ENCODE measurements around the gene PRSS21.

DNA sequence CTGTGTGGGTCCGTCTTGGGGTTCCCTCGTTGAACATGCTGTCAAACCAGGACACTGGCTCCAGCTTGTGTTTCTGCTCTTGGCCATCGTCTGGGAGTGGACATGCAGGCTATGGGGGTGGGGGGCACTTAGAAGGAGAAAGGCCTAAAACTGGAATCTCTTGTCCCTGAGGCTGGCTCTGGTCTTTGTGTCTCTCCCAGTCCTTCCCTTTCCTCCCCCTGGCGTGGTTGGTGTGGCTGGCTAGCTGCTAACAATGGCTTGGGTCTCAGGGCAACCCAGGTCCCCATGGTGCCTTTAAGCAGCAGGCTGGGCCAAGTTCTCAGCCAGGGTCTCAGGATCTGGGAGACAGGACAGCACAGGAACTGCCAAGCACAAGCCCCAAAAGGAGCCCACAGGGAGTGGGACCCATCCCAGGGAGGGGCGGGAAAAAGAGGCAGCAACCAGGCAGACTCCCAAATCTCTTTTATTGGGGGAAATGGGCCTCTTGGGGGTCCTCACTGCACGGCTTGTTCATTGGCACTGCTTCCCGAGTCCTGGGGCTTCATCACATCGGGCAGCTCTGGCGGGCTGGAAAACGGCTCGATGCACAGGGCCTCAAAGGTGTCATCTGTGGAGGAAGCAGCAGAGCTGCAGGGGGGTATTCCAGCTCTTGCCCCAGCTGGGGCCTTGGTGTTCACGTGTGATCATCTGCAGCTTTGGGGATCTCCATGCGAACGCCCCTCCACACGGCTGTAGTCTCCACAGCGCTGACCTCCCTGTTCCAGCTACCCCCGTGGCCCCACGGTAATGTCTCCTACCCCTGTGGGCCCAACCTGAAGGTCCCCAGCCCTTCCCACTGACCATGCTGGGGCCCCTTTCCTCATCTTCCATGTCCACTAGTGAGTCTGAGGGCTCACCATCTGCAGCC, 45.3 kb upstream of the PRSS21 start:
- TF ChIP-seq BHLHE40 (IDR thresholded peaks at IDR 0.05; ENCODE audit: borderline replicate concordance) (no peak), ARNT (IDR thresholded peaks at IDR 0.05) (no peak), FOXA1 (IDR thresholded peaks at IDR 0.05) (no peak), SP1 (IDR thresholded peaks at IDR 0.05) (no peak), ELF4 (IDR thresholded peaks at IDR 0.05) (no peak), FOXM1 (IDR thresholded peaks at IDR 0.05; ENCODE audit: borderline replicate concordance) (no peak), L3MBTL2 (conservative IDR thresholded peaks at IDR 0.05) (no peak), NFRKB (IDR thresholded peaks at IDR 0.05) (no peak), CTBP1 (IDR thresholded peaks at IDR 0.05; ENCODE audit: borderline replicate concordance) (no peak), LEF1 (IDR thresholded peaks at IDR 0.05; ENCODE audit: borderline replicate concordance) (no peak)
- TF ChIP-seq, protein P1, sequence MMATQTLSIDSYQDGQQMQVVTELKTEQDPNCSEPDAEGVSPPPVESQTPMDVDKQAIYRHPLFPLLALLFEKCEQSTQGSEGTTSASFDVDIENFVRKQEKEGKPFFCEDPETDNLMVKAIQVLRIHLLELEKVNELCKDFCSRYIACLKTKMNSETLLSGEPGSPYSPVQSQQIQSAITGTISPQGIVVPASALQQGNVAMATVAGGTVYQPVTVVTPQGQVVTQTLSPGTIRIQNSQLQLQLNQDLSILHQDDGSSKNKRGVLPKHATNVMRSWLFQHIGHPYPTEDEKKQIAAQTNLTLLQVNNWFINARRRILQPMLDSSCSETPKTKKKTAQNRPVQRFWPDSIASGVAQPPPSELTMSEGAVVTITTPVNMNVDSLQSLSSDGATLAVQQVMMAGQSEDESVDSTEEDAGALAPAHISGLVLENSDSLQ (IDR thresholded peaks at IDR 0.05) = no peak
